HT1080 (cell line): Measurements from ENCODE around the gene VWA3B. TPM values are rescaled to one million over a fixed set of nuclear protein-coding genes. Genes with fewer than 3 reads are reported as not detected.
"Not testable (repeated sequence)": the region's sequence is repeated elsewhere in the genome, so short reads cannot be mapped to it uniquely, and the experiment has no call there.

ENCODE experiments used
- DNase-seq: peaks from one replicate; pipeline ENCODE4 v3.0.0-alpha.2; 2015; ENCODE audit warnings: low read depth
- total RNA-seq: library from RNA; depleted of rRNA; stranded (reverse); fragments of >200 nt; shearing (Covaris generic); gene quantifications from 2 replicates; pipeline ENCODE4 v1.2.3, GENCODE V29; 2014

The VWA3B gene
- total RNA-seq, 1 experiment from 2014 or later: not detected

GRCh38 chr2:98128556-98129109, 41.7 kb downstream of the VWA3B start:
- no peak for DNase-seq

GRCh38 chr2:98130073-98130472, 43.1 kb downstream of the VWA3B start:
- DNase-seq: not testable (repeated sequence)

- no peak for DNase-seq
Measured at GRCh38 chr2:98134172-98135005, 47.4 kb downstream of the VWA3B start.

GRCh38 chr2:98137196-98137595, 50.2 kb downstream of the VWA3B start:
- no peak for DNase-seq

GRCh38 chr2:98138978-98139377, 52.0 kb downstream of the VWA3B start:
- not testable (repeated sequence) for DNase-seq

- DNase-seq: no peak
Measured at GRCh38 chr2:98140210-98140609, 53.2 kb downstream of the VWA3B start.

- no peak for DNase-seq
Measured at GRCh38 chr2:98142106-98142791, 55.3 kb downstream of the VWA3B start.

- no peak for DNase-seq
Measured at GRCh38 chr2:98145070-98145469, 58.1 kb downstream of the VWA3B start.

GRCh38 chr2:98147900-98148299, 60.9 kb downstream of the VWA3B start:
- not testable (repeated sequence) for DNase-seq

- no peak for DNase-seq
Measured at GRCh38 chr2:98148595-98149332, 61.8 kb downstream of the VWA3B start.

GRCh38 chr2:98149333-98149697, 62.3 kb downstream of the VWA3B start:
- peak; percentile 85 for DNase-seq

- no peak for DNase-seq
Measured at GRCh38 chr2:98153481-98153880, 66.5 kb downstream of the VWA3B start.

- no peak for DNase-seq
Measured at GRCh38 chr2:98155291-98155690, 68.3 kb downstream of the VWA3B start.

GRCh38 chr2:98155716-98156115, 68.7 kb downstream of the VWA3B start:
- no peak for DNase-seq

- DNase-seq: no peak
Measured at GRCh38 chr2:98156304-98156703, 69.3 kb downstream of the VWA3B start.

- DNase-seq: no peak
Measured at GRCh38 chr2:98157557-98157956, 70.6 kb downstream of the VWA3B start.

GRCh38 chr2:98158305-98158704, 71.3 kb downstream of the VWA3B start:
- no peak for DNase-seq

- no peak for DNase-seq
Measured at GRCh38 chr2:98160554-98160953, 73.6 kb downstream of the VWA3B start.

- no peak for DNase-seq
Measured at GRCh38 chr2:98161186-98161585, 74.2 kb downstream of the VWA3B start.

GRCh38 chr2:98164256-98164655, 77.3 kb downstream of the VWA3B start:
- DNase-seq: no peak

GRCh38 chr2:98165516-98166071, 78.6 kb downstream of the VWA3B start:
- no peak for DNase-seq
